AG09319 (cell line): Measurements from ENCODE around the gene VPS26C.

Source experiments
- DNase-seq: peaks from one replicate; pipeline ENCODE4 v3.0.0-alpha.2; 2010; ENCODE audit warnings: low read depth; ENCODE audit errors: extremely low read depth
- TF ChIP-seq, protein P1 (sequence below): IDR thresholded peaks from 2 replicates; pipeline ENCODE4 v1.5.1; 2011; ENCODE audit warnings: low read depth, mild to moderate bottlenecking, inconsistent platforms, low read length, moderate library complexity

Gene VPS26C

GRCh38 chr21:37244501-37245095 is 22.5 kb downstream of the VPS26C start:
- TF ChIP-seq, protein P1, sequence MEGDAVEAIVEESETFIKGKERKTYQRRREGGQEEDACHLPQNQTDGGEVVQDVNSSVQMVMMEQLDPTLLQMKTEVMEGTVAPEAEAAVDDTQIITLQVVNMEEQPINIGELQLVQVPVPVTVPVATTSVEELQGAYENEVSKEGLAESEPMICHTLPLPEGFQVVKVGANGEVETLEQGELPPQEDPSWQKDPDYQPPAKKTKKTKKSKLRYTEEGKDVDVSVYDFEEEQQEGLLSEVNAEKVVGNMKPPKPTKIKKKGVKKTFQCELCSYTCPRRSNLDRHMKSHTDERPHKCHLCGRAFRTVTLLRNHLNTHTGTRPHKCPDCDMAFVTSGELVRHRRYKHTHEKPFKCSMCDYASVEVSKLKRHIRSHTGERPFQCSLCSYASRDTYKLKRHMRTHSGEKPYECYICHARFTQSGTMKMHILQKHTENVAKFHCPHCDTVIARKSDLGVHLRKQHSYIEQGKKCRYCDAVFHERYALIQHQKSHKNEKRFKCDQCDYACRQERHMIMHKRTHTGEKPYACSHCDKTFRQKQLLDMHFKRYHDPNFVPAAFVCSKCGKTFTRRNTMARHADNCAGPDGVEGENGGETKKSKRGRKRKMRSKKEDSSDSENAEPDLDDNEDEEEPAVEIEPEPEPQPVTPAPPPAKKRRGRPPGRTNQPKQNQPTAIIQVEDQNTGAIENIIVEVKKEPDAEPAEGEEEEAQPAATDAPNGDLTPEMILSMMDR = no peak
- DNase-seq = no peak

DNA sequence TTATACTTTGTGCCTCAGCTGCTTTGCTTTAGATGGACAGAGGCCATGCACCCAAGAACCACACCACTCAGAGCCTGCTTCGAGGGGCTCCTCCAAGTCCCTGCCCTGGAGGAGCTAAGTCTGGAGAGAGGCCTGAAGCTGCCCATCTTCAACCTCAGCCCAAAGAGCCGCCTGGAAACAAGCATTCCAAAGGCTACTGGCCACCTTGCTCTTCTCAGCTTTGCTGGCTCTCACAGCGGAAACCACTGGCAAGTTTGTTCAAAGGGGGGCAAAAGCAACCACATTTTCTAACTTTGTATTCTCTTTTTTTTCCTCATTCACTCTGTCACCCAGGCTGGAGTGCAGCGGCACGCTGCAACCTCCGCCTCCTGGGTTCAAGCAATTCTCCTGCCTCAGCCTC is 23.2 kb downstream of the VPS26C start:
- TF ChIP-seq, protein P1 = no peak

GRCh38 chr21:37241426-37241825 is 25.7 kb downstream of the VPS26C start:
- DNase-seq = no peak
- TF ChIP-seq, protein P1 = no peak

More for the DNA sequence above, 23.2 kb downstream of the VPS26C start:
- DNase-seq = no peak

DNA sequence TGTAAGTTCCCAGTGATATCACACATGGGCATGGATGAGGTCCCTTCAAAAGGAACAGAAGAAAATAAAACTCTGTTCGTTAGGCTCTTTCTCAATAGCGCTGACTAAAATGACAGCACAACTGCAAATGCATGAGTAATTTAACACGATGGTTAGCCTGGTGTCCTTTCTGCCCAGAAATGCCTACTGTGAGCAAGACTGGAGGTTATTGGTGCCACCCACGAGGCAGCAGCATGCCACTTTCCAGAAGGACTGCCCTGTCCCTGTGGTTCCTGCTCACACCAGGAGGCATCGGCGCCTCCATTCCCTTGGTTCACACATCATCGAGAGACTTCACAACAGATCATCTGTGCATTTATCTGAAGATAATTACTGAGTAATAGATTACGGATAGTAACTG is 26.2 kb downstream of the VPS26C start:
- TF ChIP-seq, protein P1 = no peak

DNA sequence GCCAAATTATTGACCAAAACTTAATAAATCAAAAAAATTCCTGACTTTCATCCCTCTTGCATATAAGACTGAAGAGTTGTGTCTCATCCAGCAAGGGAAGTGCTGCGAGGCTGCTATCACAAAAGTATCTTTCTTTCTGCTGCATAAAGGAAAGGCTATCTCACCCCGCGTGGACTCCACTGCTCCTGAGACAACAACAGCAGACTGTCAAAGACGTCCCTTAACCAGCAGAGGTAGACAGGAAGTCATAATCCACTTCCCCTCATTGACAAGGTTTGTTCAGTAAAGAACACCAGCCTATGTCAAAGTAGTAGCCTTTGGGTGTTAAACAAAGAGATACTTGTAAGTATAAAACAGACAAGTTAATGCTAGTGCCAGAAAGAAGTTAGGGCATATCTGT is 29.4 kb downstream of the VPS26C start:
- no peak for DNase-seq
- TF ChIP-seq, protein P1 = no peak

More for the DNA sequence above, 26.2 kb downstream of the VPS26C start:
- DNase-seq = no peak

DNA sequence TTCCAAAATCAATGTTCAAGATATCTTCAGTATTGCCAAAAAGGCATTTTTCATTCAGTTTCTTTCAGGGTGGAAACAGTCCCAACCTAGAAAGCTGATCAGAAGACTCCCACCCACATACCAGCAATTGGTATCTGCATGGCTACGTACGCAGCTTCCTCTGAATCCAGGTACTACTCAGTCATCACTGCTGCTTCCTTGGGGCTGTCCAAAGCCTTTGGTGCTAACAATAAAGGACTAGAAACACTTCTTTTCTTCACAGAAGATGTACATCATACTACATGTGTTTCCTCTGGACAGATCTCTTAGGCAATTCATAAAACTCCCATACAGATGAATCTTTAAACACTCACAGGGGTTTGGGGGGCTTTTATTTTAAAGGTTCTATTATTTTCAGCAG is 29.8 kb downstream of the VPS26C start:
- TF ChIP-seq, protein P1 = no peak

GRCh38 chr21:37233551-37234146 is 33.5 kb downstream of the VPS26C start:
- DNase-seq = no peak
- TF ChIP-seq, protein P1 = no peak

More for the DNA sequence above, 29.8 kb downstream of the VPS26C start:
- DNase-seq = no peak
